Panc1 (cell line): ENCODE results near the gene DDIT4L. TPM values are rescaled to one million over a fixed set of nuclear protein-coding genes. Genes with fewer than 3 reads are reported as not detected.

Experiments used
- ATAC-seq: fragments of 200-7000 bp; cut with Tn5 transposase; 2 replicates; pipeline ENCODE4 v1.9.1; 2020; ENCODE audit warnings: mild to moderate bottlenecking, moderate library complexity
- BruUV-seq: library from RNA; stranded (reverse); fragments of 400-500 nt; replicated peaks from 2 replicates; lab custom pipeline; 2021; lab: Mats Ljungman, UMichigan
- CTCF ChIA-PET: fragments of 300-600 bp; sonication (Branson Sonifier 250); formaldehyde crosslinking; loops from one replicate; lab custom pipeline; 2022; ENCODE audit warnings: antibody characterized with exemption; lab: Charles Lee
- POLR2A ChIA-PET: fragments of 300-600 bp; sonication (Branson Sonifier 250); formaldehyde crosslinking; loops from one replicate; lab custom pipeline; 2022; ENCODE audit warnings: antibody characterized with exemption; lab: Charles Lee
- DNase-seq: peaks from one replicate; pipeline ENCODE4 v3.0.0-alpha.2; 2010; ENCODE audit warnings: low read depth, low spot score
- H3K27ac ChIP-seq: 2 replicates; pipeline ENCODE4 v1.5.1; 2011; ENCODE audit warnings: mild to moderate bottlenecking, low read length, inconsistent platforms
- H3K27me3 ChIP-seq: fragments of 200-500 bp; sonication (Bioruptor generic); 2 replicates; pipeline ENCODE4 v1.6.0; 2014; ENCODE audit warnings: low read length, inconsistent platforms; ENCODE audit not compliant: control insufficient read depth, insufficient read depth
- H3K36me3 ChIP-seq: fragments of 200-500 bp; sonication (Bioruptor generic); 2 replicates; pipeline ENCODE4 v1.5.1; 2014; ENCODE audit warnings: inconsistent platforms, mild to moderate bottlenecking, low read length, moderate library complexity; ENCODE audit not compliant: control insufficient read depth, insufficient read depth
- H3K4me1 ChIP-seq: 2 replicates; pipeline ENCODE4 v1.5.1; 2011; ENCODE audit warnings: inconsistent platforms, mild to moderate bottlenecking, low read length, moderate library complexity; ENCODE audit not compliant: control insufficient read depth, insufficient read depth
- H3K4me3 ChIP-seq, 2 experiments: 2 replicates each; pipeline ENCODE4 v1.5.1; 2011 to 2012; ENCODE audit warnings: low read depth in 2 of 2, low read length in 2 of 2, mild to moderate bottlenecking in 2 of 2, inconsistent platforms in 1 of 2, moderate library complexity in 1 of 2
- H3K9me3 ChIP-seq: fragments of 200-500 bp; sonication (Bioruptor generic); 2 replicates; pipeline ENCODE4 v1.5.1; 2014; ENCODE audit warnings: low read depth, mild to moderate bottlenecking, inconsistent platforms, low read length, moderate library complexity; ENCODE audit not compliant: control insufficient read depth, insufficient read depth
- POLR2AphosphoS5 ChIP-seq: IDR thresholded peaks from 2 replicates; pipeline ENCODE4 v1.6.1; 2012; ENCODE audit warnings: mild to moderate bottlenecking, low read depth, low read length, moderate library complexity
- SIN3A ChIP-seq: IDR thresholded peaks from 2 replicates; pipeline ENCODE4 v1.6.1; 2012; ENCODE audit warnings: low read depth, mild to moderate bottlenecking, low read length, moderate library complexity, borderline replicate concordance; ENCODE audit not compliant: insufficient read depth
- TCF7L2 ChIP-seq: IDR thresholded peaks from 2 replicates; pipeline ENCODE4 v1.6.1; 2011; ENCODE audit warnings: mild to moderate bottlenecking, low read depth, low read length, inconsistent platforms
- in situ Hi-C: cut with HindIII; loops from 2 replicates; pipeline ENCODE4 v1.10.0; 2016; ENCODE audit warnings: low sequenced_read_pairs, low pct_unique_long_range_greater_than_20kb
- intact Hi-C: fragments of 100-400 bp; cut with micrococcal nuclease; formaldehyde crosslinking; loops from one replicate; pipeline ENCODE4 v1.10.0; 2022; ENCODE audit not compliant: unreplicated experiment
- total RNA-seq: library from RNA; stranded (reverse); gene quantifications from one replicate; pipeline ENCODE4 v1.2.1, GENCODE V29; 2021; ENCODE audit not compliant: unreplicated experiment
- TF ChIP-seq, protein P1 (sequence below), 2 experiments: IDR thresholded peaks; 2 replicates each; pipeline ENCODE4 v1.6.1; 2011 to 2012; ENCODE audit warnings: low read depth in 2 of 2, control low read depth in 1 of 2, low read length in 1 of 2, mild to moderate bottlenecking in 1 of 2, moderate library complexity in 1 of 2; ENCODE audit not compliant: insufficient read depth in 1 of 2
- TF ChIP-seq, protein P2 (sequence below): fragments of 450-650 bp; IDR thresholded peaks from 2 replicates; pipeline ENCODE4 v1.5.1; 2017; ENCODE audit warnings: mild to moderate bottlenecking

Gene DDIT4L
- total RNA-seq, 1 experiment from 2014 or later, result not detected

DNA sequence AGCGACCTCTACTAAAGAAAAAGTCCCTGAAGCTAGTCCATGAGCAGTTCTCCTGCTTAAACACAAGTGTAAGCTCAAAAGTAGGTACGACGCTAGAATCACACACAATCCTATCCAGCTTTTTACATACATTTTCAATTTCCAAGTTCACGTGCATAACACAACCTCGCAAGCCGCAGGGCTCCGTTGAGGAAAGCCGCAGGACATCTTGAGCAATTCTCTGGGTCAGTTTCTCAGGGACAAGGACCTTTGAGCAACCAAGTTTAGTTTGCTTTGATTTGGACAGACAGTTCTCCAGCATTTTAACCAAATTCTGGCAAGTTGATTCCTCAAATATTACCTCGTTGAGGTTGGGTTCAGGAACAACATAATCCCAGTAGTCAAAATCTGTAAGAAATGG lies 2.5 kb downstream of the DDIT4L start:
- no TSS peak for BruUV-seq

DNA sequence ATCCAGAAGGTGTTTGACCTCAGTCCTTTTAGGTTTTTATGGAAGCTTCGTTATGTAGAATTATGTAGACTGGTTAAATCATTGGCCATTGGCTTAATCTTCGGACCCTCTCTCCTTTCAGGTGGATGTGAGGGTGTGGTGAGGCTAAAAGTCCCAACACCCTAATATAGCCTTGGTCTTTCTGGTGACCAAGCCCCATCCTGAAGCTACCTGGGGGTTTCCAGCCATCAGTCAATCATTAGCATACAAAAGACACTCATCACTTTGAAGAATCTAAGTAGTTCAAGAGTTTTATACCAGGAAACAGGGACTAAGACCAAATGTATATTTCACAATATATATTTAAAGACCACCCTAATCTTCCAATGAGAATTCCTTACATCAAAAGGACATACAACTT lies 5.5 kb downstream of the DDIT4L start:
- no peaks in the 10 kb centered on the region for H3K9me3 ChIP-seq
- H3K4me1 ChIP-seq, result no peaks in the 10 kb centered on the region
- in situ Hi-C loops, result no loop called here
- intact Hi-C loops, result no loop called here
- POLR2A ChIA-PET, result no interaction called here
- no peaks in the 10 kb centered on the region for H3K27me3 ChIP-seq
- CTCF ChIA-PET, result no interaction called here
- ATAC-seq (no peak), DNase-seq (no peak)
- TF ChIP-seq, protein P1, sequence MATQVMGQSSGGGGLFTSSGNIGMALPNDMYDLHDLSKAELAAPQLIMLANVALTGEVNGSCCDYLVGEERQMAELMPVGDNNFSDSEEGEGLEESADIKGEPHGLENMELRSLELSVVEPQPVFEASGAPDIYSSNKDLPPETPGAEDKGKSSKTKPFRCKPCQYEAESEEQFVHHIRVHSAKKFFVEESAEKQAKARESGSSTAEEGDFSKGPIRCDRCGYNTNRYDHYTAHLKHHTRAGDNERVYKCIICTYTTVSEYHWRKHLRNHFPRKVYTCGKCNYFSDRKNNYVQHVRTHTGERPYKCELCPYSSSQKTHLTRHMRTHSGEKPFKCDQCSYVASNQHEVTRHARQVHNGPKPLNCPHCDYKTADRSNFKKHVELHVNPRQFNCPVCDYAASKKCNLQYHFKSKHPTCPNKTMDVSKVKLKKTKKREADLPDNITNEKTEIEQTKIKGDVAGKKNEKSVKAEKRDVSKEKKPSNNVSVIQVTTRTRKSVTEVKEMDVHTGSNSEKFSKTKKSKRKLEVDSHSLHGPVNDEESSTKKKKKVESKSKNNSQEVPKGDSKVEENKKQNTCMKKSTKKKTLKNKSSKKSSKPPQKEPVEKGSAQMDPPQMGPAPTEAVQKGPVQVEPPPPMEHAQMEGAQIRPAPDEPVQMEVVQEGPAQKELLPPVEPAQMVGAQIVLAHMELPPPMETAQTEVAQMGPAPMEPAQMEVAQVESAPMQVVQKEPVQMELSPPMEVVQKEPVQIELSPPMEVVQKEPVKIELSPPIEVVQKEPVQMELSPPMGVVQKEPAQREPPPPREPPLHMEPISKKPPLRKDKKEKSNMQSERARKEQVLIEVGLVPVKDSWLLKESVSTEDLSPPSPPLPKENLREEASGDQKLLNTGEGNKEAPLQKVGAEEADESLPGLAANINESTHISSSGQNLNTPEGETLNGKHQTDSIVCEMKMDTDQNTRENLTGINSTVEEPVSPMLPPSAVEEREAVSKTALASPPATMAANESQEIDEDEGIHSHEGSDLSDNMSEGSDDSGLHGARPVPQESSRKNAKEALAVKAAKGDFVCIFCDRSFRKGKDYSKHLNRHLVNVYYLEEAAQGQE (IDR thresholded peaks at IDR 0.05; ENCODE audit: insufficient read depth in 1 of 2, low read depth in 2 of 2, low read length in 1 of 2), result no peak
- TF ChIP-seq TCF7L2, result no peak
- TF ChIP-seq SIN3A, result no peak
- TF ChIP-seq, protein P2, sequence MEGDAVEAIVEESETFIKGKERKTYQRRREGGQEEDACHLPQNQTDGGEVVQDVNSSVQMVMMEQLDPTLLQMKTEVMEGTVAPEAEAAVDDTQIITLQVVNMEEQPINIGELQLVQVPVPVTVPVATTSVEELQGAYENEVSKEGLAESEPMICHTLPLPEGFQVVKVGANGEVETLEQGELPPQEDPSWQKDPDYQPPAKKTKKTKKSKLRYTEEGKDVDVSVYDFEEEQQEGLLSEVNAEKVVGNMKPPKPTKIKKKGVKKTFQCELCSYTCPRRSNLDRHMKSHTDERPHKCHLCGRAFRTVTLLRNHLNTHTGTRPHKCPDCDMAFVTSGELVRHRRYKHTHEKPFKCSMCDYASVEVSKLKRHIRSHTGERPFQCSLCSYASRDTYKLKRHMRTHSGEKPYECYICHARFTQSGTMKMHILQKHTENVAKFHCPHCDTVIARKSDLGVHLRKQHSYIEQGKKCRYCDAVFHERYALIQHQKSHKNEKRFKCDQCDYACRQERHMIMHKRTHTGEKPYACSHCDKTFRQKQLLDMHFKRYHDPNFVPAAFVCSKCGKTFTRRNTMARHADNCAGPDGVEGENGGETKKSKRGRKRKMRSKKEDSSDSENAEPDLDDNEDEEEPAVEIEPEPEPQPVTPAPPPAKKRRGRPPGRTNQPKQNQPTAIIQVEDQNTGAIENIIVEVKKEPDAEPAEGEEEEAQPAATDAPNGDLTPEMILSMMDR, result no peak
- no peak for TF ChIP-seq POLR2AphosphoS5
- BruUV-seq, result no TSS peak
- H3K27ac ChIP-seq, result no peak overlapping the region
- no peak overlapping the region for H3K4me3 ChIP-seq
- peaks cover 3% of the 10 kb centered on the region; the same call in 1 of the 2 replicates for H3K36me3 ChIP-seq

More for the DNA sequence above, 2.5 kb downstream of the DDIT4L start:
- TF ChIP-seq, protein P1 (IDR thresholded peaks at IDR 0.05; ENCODE audit: insufficient read depth in 1 of 2, low read depth in 2 of 2, low read length in 1 of 2), result no peak
- TF ChIP-seq, protein P2, result no peak
- TF ChIP-seq SIN3A, result no peak
- no peaks in the 10 kb centered on the region for H3K27me3 ChIP-seq
- in situ Hi-C loops (no loop called here), intact Hi-C loops (no loop called here)
- H3K4me3 ChIP-seq, result no peak overlapping the region
- ATAC-seq, result no peak
- ChIA-PET CTCF (no interaction called here), POLR2A (no interaction called here)
- H3K27ac ChIP-seq, result no peak overlapping the region
- H3K4me1 ChIP-seq, result no peaks in the 10 kb centered on the region
- H3K9me3 ChIP-seq, result no peaks in the 10 kb centered on the region
- peaks cover 4% of the 10 kb centered on the region; the same call in 1 of the 2 replicates for H3K36me3 ChIP-seq
- DNase-seq, result no peak
